Measurements from ENCODE around the gene ARHGEF2. TPM values are rescaled to one million over a fixed set of nuclear protein-coding genes. Genes with fewer than 3 reads are reported as not detected.

The ARHGEF2 gene
- 95.6 and 120 TPM in 2 replicates for total RNA-seq

GRCh38 chr1:155978325-155978972 is at the start of gene ARHGEF2:
Gene ARHGEF2 (minus strand): TSS chr1:155978547. CDS start chr1:155978427, 120 bp downstream.

GRCh38 chr1:156020293-156021092 is 42.1 kb upstream of the ARHGEF2 start, which contains the start of gene SSR2:
Gene SSR2 (minus strand): TSS chr1:156020951. CDS start chr1:156020167, 784 bp downstream.

GRCh38 chr1:155940993-155941844 is 37.1 kb downstream of the ARHGEF2 start, which contains the start of gene RXFP4:
Gene RXFP4 (plus strand): TSS chr1:155941638. CDS start chr1:155941710, 72 bp downstream.

GRCh38 chr1:155934097-155934935 is 44.0 kb downstream of the ARHGEF2 start, which contains the start of gene KHDC4:
Gene KHDC4 (minus strand): TSS chr1:155934413. CDS start chr1:155934373, 40 bp downstream.

GRCh38 chr1:155911156-155912055 is 66.9 kb downstream of the ARHGEF2 start, which contains the start of gene RIT1:
Gene RIT1 (minus strand): TSS chr1:155911349. CDS start chr1:155910761, 588 bp downstream.

Other genes starting within 250 kb of the ARHGEF2 start
- 22.0 and 34.3 TPM in 2 replicates for gene GON4L, start 121.3 kb downstream of the ARHGEF2 start, total RNA-seq
- gene SYT11, start 119.0 kb downstream of the ARHGEF2 start, total RNA-seq = 29.9 and 30.9 TPM in 2 replicates
- 32.8 and 43.3 TPM in 2 replicates for gene RIT1, start 67.2 kb downstream of the ARHGEF2 start, total RNA-seq
- gene KHDC4, start 44.1 kb downstream of the ARHGEF2 start, total RNA-seq = 17.9 and 26.4 TPM in 2 replicates
- not detected in 2 replicates for gene RXFP4, start 36.9 kb downstream of the ARHGEF2 start, total RNA-seq
- gene SSR2, start 42.4 kb upstream of the ARHGEF2 start, total RNA-seq = 278 and 411 TPM in 2 replicates
- gene UBQLN4, start 75.3 kb upstream of the ARHGEF2 start, total RNA-seq = 17.2 and 17.4 TPM in 2 replicates
- gene LAMTOR2, start 76.2 kb upstream of the ARHGEF2 start, total RNA-seq = 71.8 and 96.3 TPM in 2 replicates
- not detected in 2 replicates for gene RAB25, start 82.6 kb upstream of the ARHGEF2 start, total RNA-seq
- gene MEX3A, start 103.9 kb upstream of the ARHGEF2 start, total RNA-seq = 5.6 and 12.3 TPM in 2 replicates
- gene LMNA, start 136.2 kb upstream of the ARHGEF2 start, total RNA-seq = 737 and 1,090 TPM in 2 replicates
- 0.27 and 0.56 TPM in 2 replicates for gene SEMA4A, start 175.0 kb upstream of the ARHGEF2 start, total RNA-seq
- 8.3 and 10.0 TPM in 2 replicates for gene SLC25A44, start 215.6 kb upstream of the ARHGEF2 start, total RNA-seq
- 32.5 and 45.0 TPM in 2 replicates for gene PMF1, start 234.5 kb upstream of the ARHGEF2 start, total RNA-seq

Measured in endothelial cell of coronary artery (primary cell).